Endothelial cell of umbilical vein (primary cell): ENCODE data around the gene PLEKHG7. TPM values are rescaled to one million over a fixed set of nuclear protein-coding genes. Genes with fewer than 3 reads are reported as not detected.

Experiments used
- BruUV-seq: library from RNA; stranded (reverse); fragments of 400-500 nt; replicated peaks from 2 replicates; lab custom pipeline; 2021; lab: Mats Ljungman, UMichigan
- CTCF ChIA-PET: fragments of 300-600, 350-600 bp; sonication (Branson Sonifier 250); formaldehyde crosslinking; loops from one replicate; lab custom pipeline; 2021; ENCODE audit warnings: antibody characterized with exemption, inconsistent platforms; lab: Charles Lee
- POLR2A ChIA-PET: fragments of 300-600, 350-600 bp; sonication (Branson Sonifier 250); formaldehyde crosslinking; loops from one replicate; lab custom pipeline; 2021; ENCODE audit warnings: antibody characterized with exemption, inconsistent platforms; lab: Charles Lee
- DNase-seq: peaks from one replicate; pipeline ENCODE4 v3.0.0-alpha.2; 2011; ENCODE audit warnings: low read depth, low spot score
- FAIRE-seq: peaks from 2 replicates; lab custom pipeline; 2011; peaks lifted over from hg19 to GRCh38; lab: Jason Lieb, UNC
- H2AFZ ChIP-seq: 2 replicates; pipeline ENCODE4 v1.6.0; 2012; ENCODE audit warnings: low read depth, low read length, control low read depth, inconsistent platforms
- H3K27ac ChIP-seq: 2 replicates; pipeline ENCODE4 v1.5.1; 2011; ENCODE audit warnings: low read depth, mild to moderate bottlenecking, control low read depth, low read length, moderate library complexity; ENCODE audit not compliant: insufficient read depth
- H3K27me3 ChIP-seq, 2 experiments: 2 replicates each; pipeline versions ENCODE4 v1.6.0 to v1.6.1; 2011; ENCODE audit warnings: low read length in 2 of 2, mixed read lengths in 1 of 2; ENCODE audit not compliant: control insufficient read depth in 2 of 2, insufficient read depth in 2 of 2
- H3K36me3 ChIP-seq, 2 experiments: 2 replicates in 1 of 2; 3 replicates in 1 of 2; pipeline ENCODE4 v1.5.1; 2011; ENCODE audit warnings: low read length in 2 of 2, mild to moderate bottlenecking in 1 of 2, moderate library complexity in 1 of 2; ENCODE audit not compliant: control insufficient read depth in 2 of 2, insufficient read depth in 2 of 2; ENCODE audit errors: extremely low read depth in 1 of 2
- H3K4me1 ChIP-seq: 3 replicates; pipeline ENCODE4 v1.5.1; 2011; ENCODE audit warnings: mild to moderate bottlenecking, low read length; ENCODE audit not compliant: control insufficient read depth, insufficient read depth; ENCODE audit errors: extremely low read depth
- H3K4me2 ChIP-seq: 2 replicates; pipeline ENCODE4 v1.6.1; 2011; ENCODE audit warnings: low read length, control low read depth, mixed read lengths; ENCODE audit not compliant: insufficient read depth
- H3K4me3 ChIP-seq, 3 experiments: fragments of 200-600 bp in 1 of 3; sonication (generic), shearing (Covaris generic) in 1 of 3; replicated peaks in 1 of 3; 2 replicates each; pipeline ENCODE4 v1.5.1; 2011 to 2016; ENCODE audit warnings: control low read depth in 3 of 3, low read length in 3 of 3, mild to moderate bottlenecking in 2 of 3, inconsistent platforms in 1 of 3, low read depth in 1 of 3, moderate library complexity in 1 of 3; ENCODE audit not compliant: insufficient read depth in 1 of 3
- H3K79me2 ChIP-seq: 2 replicates; pipeline ENCODE4 v1.6.0; 2012; ENCODE audit warnings: low read length, inconsistent platforms; ENCODE audit not compliant: control insufficient read depth, insufficient read depth
- H3K9ac ChIP-seq: replicated peaks from 2 replicates; pipeline ENCODE3; 2011; ENCODE audit warnings: low read length, control low read depth; ENCODE audit not compliant: insufficient read depth; ENCODE audit errors: extremely low read depth
- H3K9me1 ChIP-seq: replicated peaks from 3 replicates; pipeline ENCODE4 v1.6.0; 2011; ENCODE audit warnings: mild to moderate bottlenecking, low read length; ENCODE audit not compliant: control insufficient read depth, insufficient read depth; ENCODE audit errors: extremely low read depth
- H3K9me3 ChIP-seq: replicated peaks from 2 replicates; pipeline ENCODE4 v1.5.1; 2012; ENCODE audit warnings: low read length, inconsistent platforms; ENCODE audit not compliant: control insufficient read depth, insufficient read depth
- H4K20me1 ChIP-seq: replicated peaks from 2 replicates; pipeline ENCODE3; 2011; ENCODE audit warnings: mild to moderate bottlenecking, low read length; ENCODE audit not compliant: control insufficient read depth, insufficient read depth; ENCODE audit errors: extremely low read depth
- CTCF ChIP-seq, 2 donors: IDR thresholded peaks; 1 replicate in 1 of 2; 2 replicates in 1 of 2; pipeline ENCODE4 v1.5.1; 2011; ENCODE audit warnings: low read length in 2 of 2, mild to moderate bottlenecking in 2 of 2, moderate library complexity in 2 of 2, control low read depth in 1 of 2, inconsistent platforms in 1 of 2, low read depth in 1 of 2; ENCODE audit not compliant: insufficient read depth in 1 of 2; ENCODE audit errors: extremely low read depth in 1 of 2
- EZH2 ChIP-seq: IDR thresholded peaks from 2 replicates; pipeline ENCODE4 v1.6.1; 2012; ENCODE audit warnings: borderline replicate concordance, low read depth, mild to moderate bottlenecking, moderate library complexity, low read length, inconsistent platforms; ENCODE audit not compliant: severe bottlenecking
- FOS ChIP-seq: IDR thresholded peaks from 2 replicates; pipeline ENCODE4 v1.6.1; 2011; ENCODE audit warnings: mild to moderate bottlenecking, low read length, moderate library complexity, borderline replicate concordance; ENCODE audit not compliant: insufficient read depth
- GATA2 ChIP-seq: IDR thresholded peaks from 2 replicates; pipeline ENCODE4 v1.7.0; 2011; ENCODE audit warnings: low read depth, mild to moderate bottlenecking, moderate library complexity, mixed read lengths, low read length; ENCODE audit not compliant: insufficient read length, insufficient read depth
- JUN ChIP-seq: IDR thresholded peaks from 2 replicates; pipeline ENCODE4 v1.6.1; 2011; ENCODE audit warnings: borderline replicate concordance, low read depth; ENCODE audit not compliant: insufficient read length, insufficient read depth
- MYC ChIP-seq: IDR thresholded peaks from one replicate; pipeline ENCODE4 v1.6.1; 2011; ENCODE audit warnings: mild to moderate bottlenecking, low read depth, low read length
- POLR2A ChIP-seq: IDR thresholded peaks from 2 replicates; pipeline ENCODE4 v1.6.1; 2012; ENCODE audit warnings: low read depth, mild to moderate bottlenecking, control low read depth, low read length
- POLR2AphosphoS5 ChIP-seq: IDR thresholded peaks from 2 replicates; pipeline ENCODE4 v1.6.1; 2012; ENCODE audit warnings: low read depth, mild to moderate bottlenecking, control low read depth, low read length, moderate library complexity; ENCODE audit not compliant: insufficient read depth
- dilution Hi-C: fragments of 300-500 bp; cut with MboI; formaldehyde crosslinking; loops from one replicate; pipeline ENCODE4 v1.15.0; 2019; ENCODE audit warnings: low sequenced_read_pairs; ENCODE audit not compliant: extremely low pct_ligation_motif_present
- intact Hi-C: fragments of 100-400 bp; cut with micrococcal nuclease; formaldehyde crosslinking; loops from one replicate; pipeline ENCODE4 v1.10.0; 2022
- polyA plus RNA-seq, 4 experiments: library from polyadenylated mRNA; depleted of rRNA in 3 of 4; stranded (reverse) in 3 of 4; unstranded in 1 of 4; fragments of >200 nt; gene quantifications; 2 replicates each; pipeline versions ENCODE4 v1.2.1 to v1.2.3, GENCODE V29; 2011 to 2012; ENCODE audit warnings: missing spikeins in 1 of 4
- total RNA-seq: library from RNA; stranded (reverse); gene quantifications from 2 replicates; pipeline ENCODE4 v1.2.3, GENCODE V29; 2021
- TF ChIP-seq, protein P1 (sequence below): IDR thresholded peaks from 2 replicates; pipeline ENCODE4 v1.6.1; 2011; ENCODE audit not compliant: insufficient read depth, insufficient read length

PLEKHG7 gene
- total and polyA plus RNA-seq, 2 donors (not counting 3 experiments of a cell fraction or from before 2014, with no cell fraction given) = not detected

DNA sequence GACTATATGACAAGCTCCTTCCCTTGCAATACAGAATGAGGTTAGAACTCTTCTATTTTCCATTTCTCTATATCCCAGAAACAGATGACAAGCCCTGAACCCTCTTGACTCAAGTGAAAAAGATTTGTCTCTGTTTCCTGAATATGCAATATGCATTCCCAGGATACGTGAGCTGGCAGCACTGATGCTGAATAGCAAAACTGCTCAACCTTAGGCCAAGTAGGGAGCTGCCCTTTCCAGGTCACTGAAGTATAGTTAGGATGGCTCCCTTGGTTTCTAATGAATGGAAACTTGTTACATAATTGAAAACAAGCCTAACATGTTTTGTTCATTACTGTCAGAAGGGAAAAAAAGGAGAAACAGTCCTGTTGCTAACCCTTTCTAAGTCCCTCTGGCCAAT lies 47.9 kb upstream of the PLEKHG7 start:
- no TSS peak for BruUV-seq
- intact Hi-C loops (no loop called here), dilution Hi-C loops (no loop called here)
- no peak overlapping the region for H3K4me2 ChIP-seq
- FAIRE-seq = no peak
- H3K4me3 ChIP-seq = no peak overlapping the region
- ChIA-PET POLR2A (no interaction called here), CTCF (interaction anchor here (1.4 kb wide), 1 partner anchor 1273 kb away, joined by 7 read pairs; no protein-coding TSS in a partner anchor)
- H2AFZ ChIP-seq = no peak overlapping the region
- no peaks in the 10 kb centered on the region for H3K4me1 ChIP-seq
- H4K20me1 ChIP-seq = no peaks in the 10 kb centered on the region
- no peaks in the 10 kb centered on the region for H3K36me3 ChIP-seq
- H3K9me3 ChIP-seq = no peaks in the 10 kb centered on the region
- no peak for TF ChIP-seq CTCF (IDR thresholded peaks at IDR 0.05; ENCODE audit: extremely low read depth in 1 of 2, insufficient read depth in 1 of 2, low read depth in 1 of 2, low read length in 2 of 2)
- TF ChIP-seq, protein P1, sequence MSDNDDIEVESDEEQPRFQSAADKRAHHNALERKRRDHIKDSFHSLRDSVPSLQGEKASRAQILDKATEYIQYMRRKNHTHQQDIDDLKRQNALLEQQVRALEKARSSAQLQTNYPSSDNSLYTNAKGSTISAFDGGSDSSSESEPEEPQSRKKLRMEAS = no peak
- TF ChIP-seq POLR2AphosphoS5 = no peak
- no peak overlapping the region for H3K9ac ChIP-seq
- H3K27ac ChIP-seq = no peak overlapping the region
- H3K9me1 ChIP-seq = no peaks in the 10 kb centered on the region
- peaks cover 3% of the 10 kb centered on the region in 2 experiments for H3K27me3 ChIP-seq
- no peaks in the 10 kb centered on the region for H3K79me2 ChIP-seq
- no peak for DNase-seq

GRCh38 chr12:92656911-92657310 lies 45.9 kb upstream of the PLEKHG7 start:
- Histone ChIP-seq H3K4me1 (no peaks in the 10 kb centered on the region), H3K9ac (no peak overlapping the region), H2AFZ (no peak overlapping the region), H3K27ac (no peak overlapping the region), H4K20me1 (no peaks in the 10 kb centered on the region), H3K4me3 (no peak overlapping the region), H3K79me2 (no peaks in the 10 kb centered on the region), H3K36me3 (no peaks in the 10 kb centered on the region), H3K4me2 (no peak overlapping the region), H3K9me1 (no peaks in the 10 kb centered on the region), H3K27me3 (peaks cover 5 to 7% of the 10 kb centered on the region in 2 experiments), H3K9me3 (no peaks in the 10 kb centered on the region)
- dilution Hi-C loops (no loop called here), intact Hi-C loops (no loop called here)
- DNase-seq (no peak), FAIRE-seq (no peak)
- ChIA-PET POLR2A (no interaction called here), CTCF (no interaction called here)
- TF ChIP-seq POLR2A (no peak), JUN (no peak), MYC (no peak), FOS (no peak), EZH2 (no peak), GATA2 (no peak), POLR2AphosphoS5 (no peak)
- TF ChIP-seq, protein P1 = no peak
- BruUV-seq = no TSS peak
